ENCODE measurements around the gene ASB5.

- TF ChIP-seq CREB5 (CRISPR knock-in tag; IDR thresholded peaks at IDR 0.05; ENCODE audit: low read depth) (no peak), OSR1 (CRISPR knock-in tag; IDR thresholded peaks at IDR 0.05) (no peak), ZFP30 (CRISPR knock-in tag; IDR thresholded peaks at IDR 0.05) (no peak), ZC3H10 (CRISPR knock-in tag; IDR thresholded peaks at IDR 0.05) (no peak)
- TF ChIP-seq, protein P1, sequence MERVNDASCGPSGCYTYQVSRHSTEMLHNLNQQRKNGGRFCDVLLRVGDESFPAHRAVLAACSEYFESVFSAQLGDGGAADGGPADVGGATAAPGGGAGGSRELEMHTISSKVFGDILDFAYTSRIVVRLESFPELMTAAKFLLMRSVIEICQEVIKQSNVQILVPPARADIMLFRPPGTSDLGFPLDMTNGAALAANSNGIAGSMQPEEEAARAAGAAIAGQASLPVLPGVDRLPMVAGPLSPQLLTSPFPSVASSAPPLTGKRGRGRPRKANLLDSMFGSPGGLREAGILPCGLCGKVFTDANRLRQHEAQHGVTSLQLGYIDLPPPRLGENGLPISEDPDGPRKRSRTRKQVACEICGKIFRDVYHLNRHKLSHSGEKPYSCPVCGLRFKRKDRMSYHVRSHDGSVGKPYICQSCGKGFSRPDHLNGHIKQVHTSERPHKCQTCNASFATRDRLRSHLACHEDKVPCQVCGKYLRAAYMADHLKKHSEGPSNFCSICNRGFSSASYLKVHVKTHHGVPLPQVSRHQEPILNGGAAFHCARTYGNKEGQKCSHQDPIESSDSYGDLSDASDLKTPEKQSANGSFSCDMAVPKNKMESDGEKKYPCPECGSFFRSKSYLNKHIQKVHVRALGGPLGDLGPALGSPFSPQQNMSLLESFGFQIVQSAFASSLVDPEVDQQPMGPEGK (CRISPR knock-in tag; IDR thresholded peaks at IDR 0.05; ENCODE audit: borderline replicate concordance): no peak
These were observed 42.3 kb downstream of the ASB5 start for GRCh38 chr4:176226736-176227135.
